Neural progenitor cell (in vitro differentiated cells): ENCODE results near the gene SUPT3H. TPM values are rescaled to one million over a fixed set of nuclear protein-coding genes. Genes with fewer than 3 reads are reported as not detected.

Experiments used
- DNase-seq: peaks from one replicate; pipeline ENCODE4 v3.0.0-alpha.2; 2016; ENCODE audit warnings: low spot score
- H2AFZ ChIP-seq: fragments of 200-600 bp; sonication (generic); replicated peaks from 2 replicates; pipeline ENCODE4 v1.6.1; 2016; ENCODE audit warnings: antibody characterized with exemption
- H3F3A ChIP-seq: fragments of 200-600 bp; sonication (generic); 2 replicates; pipeline ENCODE4 v1.6.1; 2016; ENCODE audit warnings: antibody characterized with exemption, low read depth
- H3K27ac ChIP-seq: fragments of 200-600 bp; sonication (generic); 2 replicates; pipeline ENCODE4 v1.5.1; 2016; ENCODE audit warnings: mild to moderate bottlenecking
- H3K27me3 ChIP-seq: fragments of 200-600 bp; sonication (generic); 2 replicates; pipeline ENCODE4 v1.6.1; 2016; ENCODE audit warnings: mild to moderate bottlenecking, moderate library complexity
- H3K36me3 ChIP-seq: fragments of 200-600 bp; sonication (generic); 2 replicates; pipeline ENCODE4 v1.5.1; 2016
- H3K4me1 ChIP-seq: fragments of 200-600 bp; sonication (generic); 2 replicates; pipeline ENCODE4 v1.6.1; 2016; ENCODE audit warnings: mixed run types
- H3K4me2 ChIP-seq: fragments of 200-600 bp; sonication (generic); 2 replicates; pipeline ENCODE4 v1.6.1; 2016
- H3K4me3 ChIP-seq: fragments of 200-600 bp; sonication (generic); 2 replicates; pipeline ENCODE4 v1.5.1; 2016
- H3K79me2 ChIP-seq: fragments of 200-600 bp; sonication (generic); 2 replicates; pipeline ENCODE4 v1.6.1; 2016; ENCODE audit warnings: low read depth
- H3K9ac ChIP-seq: fragments of 200-600 bp; sonication (generic); 2 replicates; pipeline ENCODE4 v1.6.1; 2016
- H3K9me3 ChIP-seq: fragments of 200-600 bp; sonication (generic); 2 replicates; pipeline ENCODE4 v1.5.1; 2016; ENCODE audit warnings: low read depth
- H4K20me1 ChIP-seq: fragments of 200-600 bp; sonication (generic); 2 replicates; pipeline ENCODE4 v1.6.1; 2016; ENCODE audit warnings: low read depth
- H3K27ac Mint-ChIP-seq: 3 replicates; pipeline ENCODE4 v1.8.0; 2021; ENCODE audit warnings: mixed read lengths
- H3K27me3 Mint-ChIP-seq: 2 replicates; pipeline ENCODE4 v1.8.0; 2022; ENCODE audit warnings: low read depth, mild to moderate bottlenecking, inconsistent platforms, moderate library complexity, mixed read lengths; ENCODE audit not compliant: insufficient read depth
- H3K36me3 Mint-ChIP-seq: 3 replicates; pipeline ENCODE4 v1.8.0; 2021; ENCODE audit warnings: mixed read lengths
- H3K4me1 Mint-ChIP-seq: 3 replicates; pipeline ENCODE4 v1.8.0; 2021; ENCODE audit warnings: mixed read lengths
- H3K4me3 Mint-ChIP-seq: 3 replicates; pipeline ENCODE4 v1.8.0; 2021; ENCODE audit warnings: mild to moderate bottlenecking, moderate library complexity, mixed read lengths
- H3K9me3 Mint-ChIP-seq: 3 replicates; pipeline ENCODE4 v1.8.0; 2020; ENCODE audit warnings: mixed read lengths
- EZH2 ChIP-seq: fragments of 200-600 bp; sonication (generic); IDR thresholded peaks from 2 replicates; pipeline ENCODE4 v1.6.1; 2017; ENCODE audit warnings: antibody characterized with exemption, mild to moderate bottlenecking, moderate library complexity
- EZH2phosphoT487 ChIP-seq: fragments of 200-600 bp; sonication (generic); IDR thresholded peaks from 2 replicates; pipeline ENCODE4 v1.6.1; 2017; ENCODE audit warnings: antibody characterized with exemption
- total RNA-seq: library from RNA; depleted of rRNA; stranded (reverse); fragments of >200 nt; gene quantifications from 2 replicates; pipeline ENCODE4 v1.2.3, GENCODE V29; 2015; ENCODE audit warnings: low replicate concordance
- TF ChIP-seq, protein P1 (sequence below): fragments of 200-600 bp; sonication (generic); IDR thresholded peaks from 2 replicates; pipeline ENCODE4 v1.5.1; 2017; ENCODE audit warnings: antibody characterized with exemption, mild to moderate bottlenecking

Gene SUPT3H
- total RNA-seq, 1 donor from 2014 or later = 16.3 TPM

DNA sequence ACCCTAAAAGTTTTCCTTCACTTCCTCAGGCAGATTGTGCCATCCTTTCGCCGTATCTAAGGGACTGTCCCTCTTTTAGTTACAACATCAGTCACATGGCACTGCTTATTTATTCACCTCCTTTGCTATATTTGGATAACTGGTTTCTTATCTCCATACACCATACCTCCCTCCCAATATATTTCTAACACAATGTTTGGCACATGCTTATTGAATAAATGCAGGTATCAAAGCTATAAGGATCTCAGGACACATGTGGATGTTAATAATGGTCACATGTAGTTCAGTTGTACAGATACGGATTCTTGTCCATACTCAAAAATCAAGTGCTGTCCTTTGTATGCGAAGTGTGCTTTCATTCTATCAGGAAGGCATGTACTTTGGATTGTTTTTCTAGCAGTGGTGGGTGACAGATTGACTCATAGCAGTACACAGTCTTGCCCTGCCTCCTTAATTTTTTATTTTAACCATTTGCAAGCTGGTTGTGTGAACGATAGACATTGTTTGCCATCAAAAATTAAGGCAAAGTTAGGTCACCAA, 456.7 kb downstream of the SUPT3H start:
- Histone ChIP-seq H3K36me3 (no peaks in the 10 kb centered on the region), H2AFZ (no peak overlapping the region), H3K9me3 (no peaks in the 10 kb centered on the region), H3K4me3 (no peak overlapping the region), H3K4me1 (no peaks in the 10 kb centered on the region), H3K4me2 (no peak overlapping the region), H4K20me1 (no peaks in the 10 kb centered on the region), H3K27ac (no peak overlapping the region), H3K9ac (no peak overlapping the region), H3K79me2 (no peaks in the 10 kb centered on the region), H3F3A (no peaks in the 10 kb centered on the region), H3K27me3 (no peaks in the 10 kb centered on the region)
- no peaks in the 10 kb centered on the region for H3K27me3 Mint-ChIP-seq
- H3K4me3 Mint-ChIP-seq = no peak overlapping the region
- no peak overlapping the region for H3K27ac Mint-ChIP-seq
- H3K9me3 Mint-ChIP-seq = no peaks in the 10 kb centered on the region
- DNase-seq = no peak
- H3K4me1 Mint-ChIP-seq = no peaks in the 10 kb centered on the region
- TF ChIP-seq EZH2 (no peak), EZH2phosphoT487 (no peak)
- TF ChIP-seq, protein P1, sequence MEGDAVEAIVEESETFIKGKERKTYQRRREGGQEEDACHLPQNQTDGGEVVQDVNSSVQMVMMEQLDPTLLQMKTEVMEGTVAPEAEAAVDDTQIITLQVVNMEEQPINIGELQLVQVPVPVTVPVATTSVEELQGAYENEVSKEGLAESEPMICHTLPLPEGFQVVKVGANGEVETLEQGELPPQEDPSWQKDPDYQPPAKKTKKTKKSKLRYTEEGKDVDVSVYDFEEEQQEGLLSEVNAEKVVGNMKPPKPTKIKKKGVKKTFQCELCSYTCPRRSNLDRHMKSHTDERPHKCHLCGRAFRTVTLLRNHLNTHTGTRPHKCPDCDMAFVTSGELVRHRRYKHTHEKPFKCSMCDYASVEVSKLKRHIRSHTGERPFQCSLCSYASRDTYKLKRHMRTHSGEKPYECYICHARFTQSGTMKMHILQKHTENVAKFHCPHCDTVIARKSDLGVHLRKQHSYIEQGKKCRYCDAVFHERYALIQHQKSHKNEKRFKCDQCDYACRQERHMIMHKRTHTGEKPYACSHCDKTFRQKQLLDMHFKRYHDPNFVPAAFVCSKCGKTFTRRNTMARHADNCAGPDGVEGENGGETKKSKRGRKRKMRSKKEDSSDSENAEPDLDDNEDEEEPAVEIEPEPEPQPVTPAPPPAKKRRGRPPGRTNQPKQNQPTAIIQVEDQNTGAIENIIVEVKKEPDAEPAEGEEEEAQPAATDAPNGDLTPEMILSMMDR = no peak
- H3K36me3 Mint-ChIP-seq = no peaks in the 10 kb centered on the region

DNA sequence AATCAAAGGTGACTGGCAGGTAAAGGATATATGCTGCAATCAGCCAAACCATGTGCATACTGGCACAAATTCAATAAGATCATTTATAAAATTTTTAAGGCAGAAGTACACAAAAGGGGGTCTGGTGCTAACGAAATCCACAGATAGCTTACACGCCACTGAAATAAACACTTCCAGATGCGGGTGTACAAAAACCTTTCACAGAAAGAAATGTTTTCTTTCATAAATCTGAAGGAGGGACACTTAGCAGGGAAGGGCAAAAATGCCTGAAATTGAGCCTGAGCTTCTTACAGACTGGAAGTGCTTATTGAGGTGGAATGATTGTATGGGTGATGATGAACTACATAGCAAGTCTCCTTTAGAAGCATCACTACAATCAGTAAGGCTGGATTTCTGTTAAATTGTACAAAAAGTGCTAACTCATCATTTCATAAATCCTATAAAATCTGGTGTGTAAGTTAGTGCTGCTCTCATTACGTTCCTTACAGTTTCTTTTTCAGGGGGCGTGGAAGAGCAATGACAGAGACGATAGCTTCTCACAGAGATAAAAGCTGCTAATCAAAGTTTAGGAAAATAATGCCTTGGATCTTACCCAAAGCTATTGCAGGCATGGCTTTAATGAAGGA, 458.9 kb downstream of the SUPT3H start:
- Histone ChIP-seq H4K20me1 (no peaks in the 10 kb centered on the region), H3F3A (no peaks in the 10 kb centered on the region), H2AFZ (no peak overlapping the region), H3K27ac (no peak overlapping the region), H3K79me2 (no peaks in the 10 kb centered on the region), H3K4me1 (no peaks in the 10 kb centered on the region), H3K9me3 (no peaks in the 10 kb centered on the region), H3K9ac (no peak overlapping the region), H3K4me3 (no peak overlapping the region), H3K36me3 (no peaks in the 10 kb centered on the region), H3K4me2 (no peak overlapping the region), H3K27me3 (no peaks in the 10 kb centered on the region)
- DNase-seq = no peak
- no peaks in the 10 kb centered on the region for H3K4me1 Mint-ChIP-seq
- H3K27me3 Mint-ChIP-seq = no peaks in the 10 kb centered on the region
- no peak overlapping the region for H3K27ac Mint-ChIP-seq
- no peaks in the 10 kb centered on the region for H3K36me3 Mint-ChIP-seq
- TF ChIP-seq, protein P1 = no peak
- no peak for TF ChIP-seq EZH2phosphoT487
- no peak for TF ChIP-seq EZH2
- no peaks in the 10 kb centered on the region for H3K9me3 Mint-ChIP-seq
- no peak overlapping the region for H3K4me3 Mint-ChIP-seq

DNA sequence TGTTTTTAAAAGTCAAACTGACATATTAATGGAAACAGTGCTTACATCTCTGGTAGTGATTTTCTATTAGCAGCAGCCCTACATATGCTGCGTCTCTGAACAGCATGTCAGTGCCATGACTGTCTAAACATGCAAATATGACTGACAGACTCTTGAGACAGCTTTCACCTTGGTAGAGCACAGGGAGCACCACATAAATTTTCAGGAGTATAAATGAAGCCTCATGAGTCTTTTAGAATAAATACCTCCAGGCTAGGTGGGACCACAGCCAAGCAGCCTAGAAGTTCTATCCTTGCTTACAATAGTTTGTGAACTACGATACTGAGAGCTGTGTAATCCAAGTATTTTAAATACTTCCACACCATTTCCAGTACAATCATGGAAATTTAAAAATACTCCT, 460.3 kb downstream of the SUPT3H start:
- no peaks in the 10 kb centered on the region for H3K36me3 Mint-ChIP-seq
- no peaks in the 10 kb centered on the region for H3K9me3 Mint-ChIP-seq

More for the DNA sequence above, 460.3 kb downstream of the SUPT3H start:
- no peak for DNase-seq
- no peak overlapping the region for H3K4me2 ChIP-seq
- no peaks in the 10 kb centered on the region for H4K20me1 ChIP-seq
- no peak for TF ChIP-seq EZH2
- TF ChIP-seq, protein P1 = no peak
- no peak for TF ChIP-seq EZH2phosphoT487
- no peaks in the 10 kb centered on the region for H3K36me3 ChIP-seq
- no peaks in the 10 kb centered on the region for H3K27me3 ChIP-seq
- H3F3A ChIP-seq = no peaks in the 10 kb centered on the region
- no peaks in the 10 kb centered on the region for H3K9me3 ChIP-seq
- no peaks in the 10 kb centered on the region for H3K79me2 ChIP-seq
- no peak overlapping the region for H2AFZ ChIP-seq
- no peaks in the 10 kb centered on the region for H3K27me3 Mint-ChIP-seq
- H3K4me1 ChIP-seq = no peaks in the 10 kb centered on the region
- no peak overlapping the region for H3K4me3 Mint-ChIP-seq
- H3K27ac ChIP-seq = no peak overlapping the region
- H3K9ac ChIP-seq = no peak overlapping the region
- H3K4me3 ChIP-seq = no peak overlapping the region
- H3K4me1 Mint-ChIP-seq = no peaks in the 10 kb centered on the region
- H3K27ac Mint-ChIP-seq = no peak overlapping the region
